Effector memory CD4-positive, alpha-beta T cell (primary cell): ENCODE data around the gene PTBP3.

ENCODE experiments used
- DNase-seq, 3 donors: peaks; one replicate each; pipeline ENCODE4 v3.0.0-alpha.2; 2020
- H3K27ac ChIP-seq: 2 replicates; pipeline ENCODE4 v1.7.0; 2013; ENCODE audit warnings: mild to moderate bottlenecking, low read length, moderate library complexity; ENCODE audit not compliant: insufficient read depth, poor library complexity, severe bottlenecking
- H3K27me3 ChIP-seq: replicated peaks from 2 replicates; pipeline ENCODE4 v1.7.0; 2013; ENCODE audit warnings: mild to moderate bottlenecking, low read length; ENCODE audit not compliant: insufficient read depth, control insufficient read depth, poor library complexity, severe bottlenecking
- H3K36me3 ChIP-seq: 2 replicates; pipeline ENCODE4 v1.7.0; 2013; ENCODE audit warnings: mild to moderate bottlenecking, low read length, moderate library complexity; ENCODE audit not compliant: control insufficient read depth, insufficient read depth
- H3K4me1 ChIP-seq: 2 replicates; pipeline ENCODE4 v1.7.0; 2013; ENCODE audit warnings: low read length, mild to moderate bottlenecking; ENCODE audit not compliant: control insufficient read depth, insufficient read depth, poor library complexity, severe bottlenecking
- H3K4me3 ChIP-seq: 2 replicates; pipeline ENCODE4 v1.7.0; 2013; ENCODE audit warnings: low read length, low read depth, mild to moderate bottlenecking; ENCODE audit not compliant: insufficient read depth, poor library complexity, severe bottlenecking
- H3K9me3 ChIP-seq: 2 replicates; pipeline ENCODE4 v1.7.0; 2013; ENCODE audit warnings: mild to moderate bottlenecking, low read length, moderate library complexity; ENCODE audit not compliant: control insufficient read depth

Gene PTBP3

GRCh38 chr9:112233769-112234168, 99.7 kb downstream of the PTBP3 start:
- Histone ChIP-seq H3K27ac (no peak overlapping the region), H3K27me3 (no peaks in the 10 kb centered on the region), H3K36me3 (peaks cover 31% of the 10 kb centered on the region), H3K4me3 (no peak overlapping the region), H3K4me1 (no peaks in the 10 kb centered on the region), H3K9me3 (no peaks in the 10 kb centered on the region)
- no peak for DNase-seq

- Histone ChIP-seq H3K36me3 (peaks cover 36% of the 10 kb centered on the region), H3K9me3 (no peaks in the 10 kb centered on the region), H3K27me3 (no peaks in the 10 kb centered on the region), H3K27ac (no peak overlapping the region), H3K4me1 (no peaks in the 10 kb centered on the region), H3K4me3 (no peak overlapping the region)
- no peak for DNase-seq
Observed at GRCh38 chr9:112232233-112232632, 101.2 kb downstream of the PTBP3 start.

- DNase-seq = no peak
- Histone ChIP-seq H3K4me1 (no peaks in the 10 kb centered on the region), H3K27ac (no peak overlapping the region), H3K36me3 (peaks cover 47% of the 10 kb centered on the region), H3K27me3 (no peaks in the 10 kb centered on the region), H3K9me3 (no peaks in the 10 kb centered on the region), H3K4me3 (no peak overlapping the region)
Observed at GRCh38 chr9:112226091-112226490, 107.3 kb downstream of the PTBP3 start.

- Histone ChIP-seq H3K36me3 (peaks cover 39% of the 10 kb centered on the region), H3K9me3 (no peaks in the 10 kb centered on the region), H3K4me3 (no peak overlapping the region), H3K27ac (no peak overlapping the region), H3K4me1 (no peaks in the 10 kb centered on the region), H3K27me3 (no peaks in the 10 kb centered on the region)
- no peak for DNase-seq
Observed at GRCh38 chr9:112224401-112225289, 108.8 kb downstream of the PTBP3 start.

- Histone ChIP-seq H3K27me3 (no peaks in the 10 kb centered on the region), H3K36me3 (peaks cover 7% of the 10 kb centered on the region), H3K4me1 (peaks cover 5% of the 10 kb centered on the region), H3K27ac (no peak overlapping the region), H3K9me3 (no peaks in the 10 kb centered on the region), H3K4me3 (no peak overlapping the region)
- no peak for DNase-seq
Observed at GRCh38 chr9:112218908-112219307, 114.5 kb downstream of the PTBP3 start.

GRCh38 chr9:112212926-112213325, 120.5 kb downstream of the PTBP3 start:
- Histone ChIP-seq H3K4me1 (no peaks in the 10 kb centered on the region), H3K4me3 (no peak overlapping the region), H3K36me3 (peaks cover 26% of the 10 kb centered on the region), H3K27ac (no peak overlapping the region), H3K27me3 (no peaks in the 10 kb centered on the region), H3K9me3 (peaks cover 4% of the 10 kb centered on the region)
- DNase-seq = no peak

- Histone ChIP-seq H3K4me3 (no peak overlapping the region), H3K27me3 (no peaks in the 10 kb centered on the region), H3K27ac (no peak overlapping the region), H3K4me1 (no peaks in the 10 kb centered on the region), H3K36me3 (peaks cover 20% of the 10 kb centered on the region), H3K9me3 (peaks cover 4% of the 10 kb centered on the region)
- DNase-seq = no peak
Observed at GRCh38 chr9:112207451-112207850, 126.0 kb downstream of the PTBP3 start.

- H3K27ac ChIP-seq = no peak overlapping the region
- no peak overlapping the region for H3K4me3 ChIP-seq
- peaks cover 4% of the 10 kb centered on the region for H3K36me3 ChIP-seq
- H3K4me1 ChIP-seq = no peaks in the 10 kb centered on the region
- DNase-seq = no peak
- H3K9me3 ChIP-seq = peaks cover 1% of the 10 kb centered on the region
- H3K27me3 ChIP-seq = no peaks in the 10 kb centered on the region
Observed at GRCh38 chr9:112203536-112203935, 129.9 kb downstream of the PTBP3 start.

GRCh38 chr9:112200711-112201110, 132.7 kb downstream of the PTBP3 start:
- Histone ChIP-seq H3K27ac (no peak overlapping the region), H3K27me3 (no peaks in the 10 kb centered on the region), H3K4me3 (no peak overlapping the region), H3K9me3 (no peaks in the 10 kb centered on the region), H3K4me1 (no peaks in the 10 kb centered on the region), H3K36me3 (no peaks in the 10 kb centered on the region)
- DNase-seq = no peak

- Histone ChIP-seq H3K9me3 (no peaks in the 10 kb centered on the region), H3K27ac (no peak overlapping the region), H3K27me3 (no peaks in the 10 kb centered on the region), H3K4me1 (no peaks in the 10 kb centered on the region), H3K36me3 (no peaks in the 10 kb centered on the region), H3K4me3 (no peak overlapping the region)
- DNase-seq = no peak
Observed at GRCh38 chr9:112198646-112199045, 134.8 kb downstream of the PTBP3 start.
